HG03558 (cell line): ENCODE measurements around the gene TNFRSF13B.
"Not testable (repeated sequence)": the region's sequence is repeated elsewhere in the genome, so short reads cannot be mapped to it uniquely, and the experiment has no call there.

ENCODE experiments used
- ATAC-seq: cut with Tn5 transposase; IDR thresholded peaks from one replicate; pipeline ENCODE4 v1.9.1; 2021; ENCODE audit warnings: moderate number of reproducible peaks; ENCODE audit not compliant: unreplicated experiment; ENCODE audit errors: extremely low read depth

Gene TNFRSF13B

DNA sequence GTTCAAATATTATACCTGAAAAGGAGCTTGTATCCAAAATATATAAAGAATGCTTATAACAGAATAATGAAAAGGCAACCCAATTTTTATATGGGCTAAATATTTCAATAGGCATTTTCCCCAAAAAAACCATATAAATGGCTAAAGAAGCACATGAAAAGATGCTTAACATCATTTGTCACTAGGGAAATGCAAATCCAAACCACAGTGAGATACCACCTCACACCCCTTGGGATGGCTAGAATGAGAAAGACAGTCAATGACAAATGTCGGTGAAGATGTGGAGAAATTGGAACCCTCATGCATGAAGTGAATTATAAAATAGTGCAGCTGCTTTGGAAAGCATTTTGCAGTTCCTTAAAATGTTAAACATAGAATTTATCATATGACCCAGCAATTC, 3.1 kb downstream of the TNFRSF13B start:
- ATAC-seq: no peak

DNA sequence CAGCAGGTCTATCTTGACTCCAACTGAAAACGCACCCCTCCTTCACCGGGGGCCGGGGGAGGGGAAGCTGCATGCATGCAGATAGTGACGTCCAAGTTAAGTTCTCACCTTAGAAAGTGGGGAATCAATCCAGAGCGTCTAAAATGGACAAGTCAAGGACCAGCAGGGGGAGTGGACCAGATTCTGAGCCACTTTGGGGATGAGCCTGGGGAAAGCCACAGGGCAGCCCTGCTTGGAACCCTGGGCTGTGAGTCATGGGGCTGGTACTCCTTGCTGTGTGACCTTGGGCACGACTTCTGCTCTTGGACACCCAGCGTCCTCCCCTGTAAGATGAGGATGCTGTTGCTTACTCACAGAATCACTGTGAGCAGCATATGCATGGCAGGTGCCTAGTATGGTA, 9.1 kb downstream of the TNFRSF13B start:
- ATAC-seq: no peak

DNA sequence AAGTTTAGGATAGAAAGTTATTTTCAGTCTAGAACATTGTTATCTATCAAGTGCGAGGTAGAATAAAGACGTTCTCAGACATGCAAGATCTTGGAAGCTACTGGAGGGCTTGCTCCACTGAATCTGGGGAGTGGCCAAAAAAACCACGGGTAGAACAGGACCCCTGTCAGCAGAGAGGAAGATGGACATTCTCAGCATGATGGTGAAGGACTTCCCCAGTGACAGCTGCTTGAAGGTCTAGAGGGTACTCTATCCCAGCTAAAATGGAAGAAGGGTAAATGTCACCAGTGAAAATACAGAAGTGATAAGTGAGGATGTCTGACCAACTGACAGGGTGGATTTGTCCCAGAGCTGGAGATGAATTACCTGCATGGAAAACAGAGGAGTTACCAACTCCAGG, 10.1 kb downstream of the TNFRSF13B start:
- no peak for ATAC-seq

DNA sequence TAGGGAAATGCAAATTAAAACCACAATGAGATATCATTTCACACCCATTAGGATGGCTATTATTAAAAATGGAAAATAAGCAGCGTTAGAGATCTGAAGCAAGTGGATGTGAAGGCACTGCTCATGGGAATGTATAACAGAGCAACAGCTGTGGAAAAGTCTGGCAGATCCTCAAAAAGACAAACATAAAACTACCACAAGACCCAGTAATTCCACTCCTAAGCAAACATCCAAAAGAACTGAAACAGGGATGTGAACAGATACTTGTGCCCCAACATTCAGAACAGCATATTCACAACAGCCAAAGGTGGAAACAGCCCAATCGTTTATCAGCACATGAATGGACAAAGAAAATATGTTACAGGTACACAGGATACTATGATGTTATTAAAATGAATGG, 10.9 kb downstream of the TNFRSF13B start:
- ATAC-seq: not testable (repeated sequence)

DNA sequence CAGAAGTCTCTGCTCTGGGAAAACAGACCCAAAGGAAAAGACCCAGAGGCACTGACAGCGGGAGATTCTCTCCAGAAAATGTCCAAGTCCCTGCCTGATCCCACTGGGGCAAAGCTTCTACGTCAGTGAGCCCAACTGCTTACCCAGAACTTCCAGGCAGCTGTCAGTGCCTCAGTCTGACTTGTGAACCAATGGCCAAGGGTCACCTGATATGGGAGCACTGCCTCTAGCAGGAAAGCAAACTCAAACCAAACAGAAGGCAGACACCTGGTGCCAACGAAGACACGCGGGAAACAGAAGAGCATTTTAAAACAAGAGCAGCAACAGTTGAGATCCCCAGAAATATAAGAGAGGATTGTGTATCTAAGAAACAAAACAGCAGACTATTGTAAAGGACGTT, 16.9 kb downstream of the TNFRSF13B start:
- ATAC-seq: not testable (repeated sequence)

DNA sequence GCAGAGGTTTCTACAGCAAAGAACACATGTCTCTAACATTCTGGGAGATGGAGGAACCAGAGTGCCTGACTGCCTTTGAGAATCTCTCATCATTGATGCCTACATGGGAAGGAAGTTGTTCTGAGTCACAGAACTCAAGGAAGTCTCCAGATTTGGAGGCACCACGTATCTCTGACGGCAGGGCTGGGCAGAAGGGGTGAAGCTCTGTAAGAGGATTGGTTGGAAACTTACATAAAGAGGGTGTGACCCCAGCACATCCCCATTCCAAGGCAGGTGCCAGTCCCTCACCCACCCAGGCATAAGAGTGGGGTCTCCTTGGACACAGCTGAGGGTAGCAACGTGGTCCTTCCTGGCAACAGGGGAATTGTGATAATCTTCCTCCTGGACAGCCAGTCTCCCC, 17.4 kb downstream of the TNFRSF13B start:
- no peak for ATAC-seq

DNA sequence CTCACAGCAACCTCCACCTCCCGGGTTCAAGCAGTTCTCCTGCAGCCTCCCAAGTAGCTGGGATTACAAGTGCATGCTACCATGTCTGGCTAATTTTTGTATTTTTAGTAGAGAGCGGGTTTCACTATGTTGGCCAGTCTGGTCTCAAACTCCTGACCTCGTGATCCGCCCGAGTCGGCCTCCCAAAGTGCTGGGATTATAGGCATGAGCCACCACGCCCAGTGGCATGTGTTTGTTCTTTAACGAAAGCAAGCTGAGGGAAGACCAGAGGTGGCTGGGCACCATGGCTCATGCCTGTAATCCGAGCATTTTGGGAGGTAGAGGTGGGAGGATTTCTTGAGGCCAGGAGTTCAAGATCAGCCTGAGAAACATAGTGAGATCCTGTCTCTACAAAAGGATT, 18.1 kb downstream of the TNFRSF13B start:
- no peak for ATAC-seq

DNA sequence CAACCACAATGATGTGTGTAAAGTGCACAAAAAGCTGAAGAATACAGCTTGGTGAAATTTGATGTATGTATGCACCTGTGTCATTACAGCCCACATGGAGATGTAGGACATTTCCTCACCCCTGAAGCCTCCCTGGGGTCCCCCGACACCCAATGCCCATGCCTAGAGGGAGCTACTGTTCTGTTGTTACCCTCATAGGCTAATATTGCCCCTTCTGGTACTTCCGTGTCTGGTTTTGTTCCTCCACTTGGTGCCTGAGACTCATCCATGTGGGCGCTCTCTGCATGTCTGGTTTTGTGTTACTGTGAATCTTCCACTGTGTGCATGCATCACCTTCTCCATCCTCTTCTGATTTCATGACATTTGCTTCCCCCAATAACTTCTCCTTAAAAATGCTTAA, 18.6 kb downstream of the TNFRSF13B start:
- no peak for ATAC-seq

DNA sequence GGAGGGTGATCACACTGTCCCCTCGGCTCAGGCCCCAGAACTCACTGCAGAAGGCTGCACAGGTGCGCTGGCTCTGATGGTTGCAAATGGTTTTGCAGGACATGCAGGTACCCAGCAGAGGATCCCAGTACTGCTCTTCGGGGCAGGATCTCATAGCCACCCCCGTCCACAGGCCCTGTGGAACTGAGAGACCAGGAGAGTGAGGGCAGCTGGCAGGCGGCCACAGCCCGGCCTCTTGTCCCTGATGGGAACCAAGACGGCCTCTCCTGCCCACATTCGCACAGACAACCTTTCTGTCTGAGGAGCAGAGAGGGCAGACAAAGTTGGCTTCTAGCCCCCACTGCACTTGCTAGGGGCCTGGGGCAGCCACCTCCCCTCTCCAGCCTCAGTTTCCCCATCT, 19.5 kb downstream of the TNFRSF13B start:
- ATAC-seq: no peak

DNA sequence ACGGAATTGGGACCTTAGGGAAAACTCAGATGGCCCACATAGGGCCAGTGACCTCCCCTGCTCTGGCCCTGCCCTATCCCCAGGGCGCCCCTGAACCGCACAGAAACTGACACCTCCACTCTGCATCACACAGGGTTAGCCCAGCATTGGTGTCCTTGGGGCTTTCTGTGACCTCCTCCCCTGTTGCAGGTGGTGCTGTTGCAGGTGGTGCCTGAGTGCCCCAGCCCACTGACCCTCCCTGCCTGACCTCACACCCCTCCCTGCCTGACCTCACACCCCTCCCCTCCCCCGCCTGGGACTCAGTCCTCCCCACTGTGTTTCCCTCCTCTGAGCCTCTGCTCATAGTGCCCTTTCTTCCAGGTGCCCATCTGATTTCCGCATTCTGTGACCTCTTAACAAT, 21.4 kb downstream of the TNFRSF13B start:
- ATAC-seq: no peak

DNA sequence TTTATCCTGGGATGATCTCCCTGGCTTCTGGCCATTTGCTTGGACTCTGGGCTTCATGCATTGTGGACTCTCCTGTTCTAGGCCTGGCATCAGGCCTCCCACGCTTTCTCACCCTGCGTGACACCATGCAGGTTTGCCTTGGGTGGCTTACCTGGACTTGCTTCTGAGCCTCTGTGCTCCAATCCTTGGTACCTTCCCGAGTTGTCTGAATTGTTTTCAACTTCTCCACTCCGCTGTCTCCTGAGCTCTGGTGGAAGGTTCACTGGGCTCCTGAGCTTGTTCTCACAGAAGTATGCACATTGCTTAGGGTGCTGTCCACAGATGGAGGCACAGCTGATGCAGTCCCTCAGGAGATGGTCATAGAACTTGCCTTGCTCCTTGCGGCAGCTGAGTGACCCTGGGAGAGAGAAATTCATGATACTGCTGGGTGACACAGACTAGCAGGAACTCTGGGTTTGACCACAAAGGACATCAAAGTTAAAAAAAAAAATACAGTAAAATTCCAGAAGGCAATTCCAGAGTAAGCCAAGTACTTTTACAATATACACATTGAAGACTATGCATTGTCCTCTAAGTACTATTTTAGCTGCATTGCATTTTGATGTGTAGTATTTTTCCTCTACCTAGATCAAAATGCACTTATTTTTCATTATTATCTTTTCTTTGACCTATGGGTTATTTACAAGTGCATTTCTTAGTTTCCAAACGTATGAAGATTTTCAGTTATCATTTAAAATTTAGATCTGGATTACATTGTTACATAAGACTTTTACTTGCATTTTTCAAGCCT, 23.1 kb downstream of the TNFRSF13B start:
- ATAC-seq: no peak

DNA sequence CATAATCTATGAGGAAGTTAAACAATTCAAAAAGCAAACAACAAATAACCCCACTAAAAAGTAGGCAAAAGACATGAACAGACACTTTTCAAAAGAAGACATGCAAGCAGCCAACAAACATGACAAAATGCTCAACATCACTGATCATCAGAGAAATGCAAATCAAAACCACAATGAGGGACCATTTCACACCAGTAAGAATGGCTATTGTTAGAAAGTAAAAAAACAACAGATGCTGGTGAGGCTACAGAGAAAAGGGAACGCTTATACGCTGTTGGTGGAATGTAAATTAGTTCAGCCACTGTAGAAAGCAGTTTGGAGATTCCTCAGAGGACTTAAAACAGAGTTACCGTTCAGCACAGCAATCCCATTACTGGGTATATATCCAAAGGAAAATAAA, 24.4 kb downstream of the TNFRSF13B start:
- ATAC-seq: no peak

DNA sequence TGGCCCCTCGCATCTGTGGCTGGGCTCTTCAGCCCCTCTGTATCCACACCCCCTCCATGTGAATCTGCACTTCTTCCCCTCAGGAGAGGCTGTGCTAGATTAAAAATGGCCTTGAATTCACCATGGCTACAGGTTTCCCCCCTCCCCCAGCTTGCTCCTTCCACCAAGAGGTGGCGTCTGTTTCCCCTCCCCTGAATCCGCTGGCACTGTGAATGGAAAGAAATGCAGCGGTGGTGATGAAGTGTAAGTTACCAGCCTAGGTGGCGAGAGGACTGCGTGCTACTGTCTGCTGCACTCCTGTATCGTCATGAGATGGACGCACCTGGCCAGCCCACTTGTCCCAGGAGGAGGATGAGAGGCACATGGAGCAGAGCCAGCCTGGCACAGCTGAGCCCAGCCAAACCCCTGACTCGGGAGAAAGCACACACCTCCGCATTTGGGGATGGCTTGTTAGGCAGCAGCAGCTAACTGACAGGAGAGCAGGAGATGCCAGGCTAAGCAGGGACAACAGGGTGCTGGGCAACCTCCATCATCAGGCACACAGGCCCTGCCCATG, 26.2 kb downstream of the TNFRSF13B start:
- ATAC-seq: no peak

DNA sequence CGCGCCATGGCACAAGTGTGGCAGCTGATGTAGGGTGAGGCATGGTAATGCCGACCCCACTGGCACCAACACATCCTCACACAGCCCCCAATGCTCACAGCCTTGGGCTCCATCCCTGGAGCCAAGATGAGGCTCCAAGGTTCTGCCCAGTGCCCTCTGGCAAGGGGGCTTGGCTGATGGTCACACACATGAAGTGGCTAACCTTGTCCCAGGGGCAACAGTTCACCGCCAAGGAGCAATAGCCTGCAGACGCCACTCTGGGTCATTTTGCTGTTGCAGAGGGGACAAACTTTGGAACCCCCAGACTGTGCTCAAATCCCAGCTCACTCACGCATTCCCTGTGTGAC, 26.8 kb downstream of the TNFRSF13B start:
- ATAC-seq: no peak

DNA sequence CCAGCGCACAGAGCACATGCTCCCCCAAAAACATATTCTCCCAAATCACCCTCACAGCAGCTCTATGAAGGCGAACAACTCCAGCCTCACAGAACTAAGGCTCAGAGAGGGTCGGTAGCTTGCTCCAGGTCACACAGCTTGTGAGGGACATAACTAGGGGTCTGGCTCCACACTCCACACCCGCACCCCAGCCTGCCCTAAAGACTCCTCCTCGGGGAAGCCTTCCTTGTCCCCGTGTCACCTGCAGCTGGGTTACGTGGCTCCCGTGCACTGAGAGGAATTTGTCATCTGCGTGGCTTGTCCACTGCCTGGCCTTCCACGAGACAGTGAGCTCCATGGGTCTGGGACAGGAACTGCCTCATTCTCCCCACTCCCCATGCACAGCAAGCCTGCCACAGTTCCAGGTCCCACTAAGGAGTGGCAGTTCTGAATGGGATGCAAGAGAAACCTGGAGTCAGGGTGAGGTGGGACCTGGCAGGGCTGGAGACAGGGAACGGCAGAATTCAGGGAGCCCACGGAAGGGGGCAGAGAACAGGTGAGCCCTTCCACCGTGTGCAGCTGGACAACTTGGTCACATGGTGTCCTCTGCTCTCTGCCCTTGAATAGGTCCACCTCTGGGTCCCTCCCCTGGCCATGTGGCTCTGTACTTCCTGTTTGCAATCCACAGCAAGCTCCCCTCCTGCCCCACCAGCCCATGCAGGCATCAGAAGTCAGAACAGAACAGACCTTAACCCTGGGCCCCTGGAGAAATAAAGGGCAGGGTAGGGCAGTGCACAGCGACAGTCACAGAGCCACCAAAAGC, 27.4 kb downstream of the TNFRSF13B start:
- no peak for ATAC-seq

DNA sequence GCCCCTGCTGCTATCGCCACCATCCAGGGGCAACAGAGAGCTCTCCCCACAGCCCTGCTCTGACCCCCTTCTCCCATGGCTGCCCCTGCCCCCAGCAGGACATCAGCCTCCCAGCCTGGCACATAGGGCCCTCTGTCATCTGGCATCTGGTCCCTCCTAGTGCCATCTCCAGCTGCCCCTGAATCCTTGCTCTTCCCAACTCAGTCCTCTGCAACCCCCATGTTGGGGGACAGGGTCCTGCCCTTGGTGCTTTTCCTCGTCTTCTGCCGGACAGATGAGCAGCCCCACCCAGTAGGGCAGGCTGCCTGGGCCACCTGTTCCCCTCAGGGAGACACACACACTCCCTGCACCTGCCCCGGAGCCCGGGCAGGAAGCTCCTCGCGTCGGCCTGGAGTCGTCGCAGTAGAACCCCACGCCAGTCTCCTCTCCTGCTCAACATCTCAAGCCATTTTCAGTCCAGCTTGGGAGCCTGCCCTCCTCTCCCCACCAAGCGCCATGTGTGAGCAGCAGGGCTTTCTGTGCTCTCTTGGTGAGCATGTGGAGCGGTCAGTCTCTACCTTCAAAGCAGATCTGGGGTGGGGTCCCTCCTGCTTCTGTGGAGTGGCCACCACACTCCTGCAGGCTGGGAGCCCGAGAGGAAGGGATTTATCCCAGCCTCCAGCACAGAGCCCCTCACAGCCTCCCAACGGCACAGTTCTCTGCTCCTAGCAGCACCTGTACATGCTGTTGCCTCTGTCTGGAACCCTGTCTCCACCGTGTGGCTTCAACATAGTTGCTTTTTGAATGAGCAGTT, 28.2 kb downstream of the TNFRSF13B start:
- ATAC-seq: no peak

DNA sequence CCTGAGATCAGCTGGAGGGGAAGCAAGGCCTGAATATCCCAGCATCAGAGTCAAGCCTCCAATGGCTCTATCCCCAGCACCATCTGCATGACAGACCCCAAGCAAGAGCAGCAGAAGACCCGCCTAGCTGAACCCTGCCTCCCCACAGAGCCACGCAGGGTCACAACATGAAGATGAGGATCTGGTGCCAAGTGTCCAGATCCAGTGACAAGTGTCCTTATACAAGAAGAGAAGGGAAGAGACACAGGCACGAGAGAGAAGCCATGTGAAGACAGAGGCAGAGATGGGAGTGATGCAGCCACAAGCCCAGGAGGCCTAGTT, 28.9 kb downstream of the TNFRSF13B start:
- no peak for ATAC-seq

DNA sequence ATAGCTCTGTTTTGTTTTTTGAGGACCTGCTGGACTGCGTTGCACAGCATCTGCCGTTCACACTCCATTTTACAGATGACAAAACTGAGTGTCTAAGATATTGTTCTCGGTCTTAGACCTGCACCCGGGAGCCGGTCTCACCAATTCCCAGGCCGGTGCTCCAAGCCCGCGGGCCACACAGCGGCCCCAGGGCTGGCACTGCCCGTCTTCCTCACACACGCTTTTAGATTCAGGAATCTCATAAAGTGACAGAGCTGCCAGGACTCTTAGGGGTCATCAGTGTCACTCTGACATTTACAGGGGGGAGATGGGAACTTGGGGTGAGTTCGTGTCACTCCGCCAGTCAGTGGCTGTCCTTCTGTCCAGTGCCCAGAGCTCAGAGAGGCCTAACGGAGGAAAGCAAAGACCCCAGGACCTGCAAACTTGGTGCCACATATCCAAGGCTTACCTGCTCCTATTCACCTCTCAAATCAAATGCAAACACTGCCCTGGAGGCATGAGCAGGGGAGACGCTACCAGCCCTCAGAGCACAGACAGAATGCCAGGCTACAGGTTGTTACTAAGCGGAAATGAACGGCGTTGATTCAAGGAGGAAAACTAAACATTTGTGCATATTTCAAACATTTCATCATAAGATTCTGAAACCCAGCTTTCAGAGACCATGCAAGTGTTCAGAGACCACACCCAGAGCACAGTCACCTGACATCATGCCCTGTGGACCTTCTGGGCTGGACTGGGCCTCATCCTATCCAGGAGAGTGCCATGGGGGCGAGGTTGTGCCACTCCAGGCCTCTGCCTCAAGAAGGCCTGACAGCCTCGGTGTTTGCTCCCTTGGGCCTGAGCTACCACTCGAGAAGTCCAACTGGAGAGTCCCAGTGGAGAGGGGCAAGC, 29.5 kb downstream of the TNFRSF13B start:
- ATAC-seq: no peak

DNA sequence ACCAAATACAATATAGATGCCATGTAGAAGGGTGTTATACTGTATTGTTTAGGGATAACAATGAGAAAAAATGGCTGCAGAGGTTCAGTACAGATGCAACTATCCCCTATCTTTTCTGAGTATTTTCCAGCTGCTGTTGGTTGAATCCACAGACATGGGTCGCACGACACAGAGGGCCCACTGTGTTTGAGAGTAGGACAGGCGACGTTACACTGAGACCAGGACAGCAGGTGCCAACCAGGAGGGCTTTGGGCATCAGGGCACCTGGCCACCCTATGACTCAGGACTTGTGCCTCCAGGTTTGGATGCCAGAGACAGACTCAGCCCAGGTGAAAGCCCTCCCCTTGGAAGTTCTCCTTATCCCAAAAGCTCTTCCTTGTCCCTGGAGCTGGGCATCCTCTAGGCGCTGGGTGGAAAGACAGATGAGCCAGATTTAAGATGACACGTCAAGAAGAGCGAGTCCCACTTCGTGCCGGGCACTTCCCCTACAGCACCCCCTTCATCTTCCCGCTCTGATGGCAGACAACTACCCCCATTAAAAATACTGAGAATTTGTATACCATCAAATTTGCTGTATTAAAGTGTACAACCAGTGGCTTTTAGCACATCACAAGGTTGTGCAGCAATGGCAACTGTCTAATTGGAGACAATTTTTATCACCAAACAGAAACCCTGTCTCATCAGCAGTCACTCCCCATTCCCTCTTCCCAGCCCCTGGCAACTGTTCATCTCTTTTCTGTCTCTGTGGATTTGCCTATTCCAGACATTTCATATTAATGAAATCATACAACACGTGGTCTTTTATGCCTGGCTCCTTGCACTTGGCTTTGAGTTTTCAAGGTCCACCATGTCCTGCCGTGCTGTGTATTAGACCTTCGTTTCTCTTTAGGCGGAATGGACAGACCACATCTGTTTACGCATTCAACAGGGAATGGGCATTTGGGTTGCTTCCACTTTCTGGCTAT, 30.6 kb downstream of the TNFRSF13B start:
- ATAC-seq: no peak
